Gastrocnemius medialis (tissue), 4 donors: ENCODE results near the gene CITED4. TPM values are rescaled to one million over a fixed set of nuclear protein-coding genes. Genes with fewer than 3 reads are reported as not detected.

Experiments
- ATAC-seq, 2 donors: fragments of 150-250 bp; one replicate each; pipeline ENCODE4 v1.9.1; 2016
- DNase-seq, 2 donors: peaks; one replicate each; pipeline ENCODE4 v3.0.0-alpha.2; 2019
- H3K27ac ChIP-seq, 4 donors: fragments of 200-600 bp; sonication (generic); 1 replicate in 1 of 4; 2 replicates in 3 of 4; pipeline ENCODE4 v1.5.1; 2016 to 2018; ENCODE audit warnings: mild to moderate bottlenecking in 2 of 4, moderate library complexity in 1 of 4
- H3K27me3 ChIP-seq, 3 donors: fragments of 200-600 bp; sonication (generic) in 2 of 3; 1 replicate in 1 of 3; 2 replicates in 2 of 3; pipeline versions ENCODE4 v1.5.1 to v1.6.0; 2016 to 2019; ENCODE audit warnings: mild to moderate bottlenecking in 1 of 3, moderate library complexity in 1 of 3
- H3K36me3 ChIP-seq, 2 donors: fragments of 200-600 bp; sonication (generic) in 1 of 2; one replicate each; pipeline ENCODE4 v1.5.1; 2017 to 2018
- H3K4me1 ChIP-seq, 2 donors: fragments of 200-600 bp; sonication (generic) in 1 of 2; one replicate each; pipeline ENCODE4 v1.5.1; 2016 to 2017; ENCODE audit warnings: mild to moderate bottlenecking in 2 of 2
- H3K4me3 ChIP-seq, 4 donors: fragments of 200-600 bp; sonication (generic) in 3 of 4; 1 replicate in 1 of 4; 2 replicates in 3 of 4; pipeline ENCODE4 v1.5.1; 2016 to 2019; ENCODE audit warnings: mild to moderate bottlenecking in 2 of 4
- H3K9me3 ChIP-seq, 3 donors: fragments of 200-600 bp; sonication (generic) in 2 of 3; 1 replicate in 1 of 3; 2 replicates in 2 of 3; pipeline ENCODE4 v1.5.1; 2016 to 2019
- CTCF ChIP-seq, 5 experiments: fragments of 450-650 bp in 3 of 5; fragments of 200-600 bp in 2 of 5; sonication (generic) in 2 of 5; IDR thresholded peaks in 4 of 5; conservative IDR thresholded peaks in 1 of 5; 1 replicate in 4 of 5; 2 replicates in 1 of 5; pipeline ENCODE4 v1.5.1; 2016 to 2019; ENCODE audit warnings: antibody characterized with exemption in 5 of 5, mild to moderate bottlenecking in 3 of 5, moderate library complexity in 3 of 5
- POLR2A ChIP-seq, 2 donors: fragments of 450-650 bp; IDR thresholded peaks; one replicate each; pipeline ENCODE4 v1.6.1; 2017; ENCODE audit warnings: antibody characterized with exemption in 2 of 2, mild to moderate bottlenecking in 2 of 2, moderate library complexity in 2 of 2
- in situ Hi-C, 4 donors: fragments of 200-750 bp; cut with MboI; loops; one replicate each; pipeline versions ENCODE4 v1.15.0 to v1.8.0; 2017; ENCODE audit warnings: low sequenced_read_pairs in 4 of 4
- intact Hi-C: fragments of 100-400 bp; cut with DNase I; formaldehyde crosslinking; loops from one replicate; pipeline ENCODE4 v1.15.1; 2023; ENCODE audit warnings: low total_unique reads
- total RNA-seq, 4 donors: library from RNA; depleted of rRNA; stranded (reverse); fragments of >200 nt; gene quantifications; one replicate each; pipeline versions ENCODE4 v1.1.0 to v1.2.3, GENCODE V29; 2016

Gene CITED4
- total RNA-seq, 4 donors from 2014 or later = 15.9 to 30.8 (median 23.1) TPM

- DNase-seq (no peak), ATAC-seq (no peak)
- Histone ChIP-seq H3K9me3 (no peaks in the 10 kb centered on the region), H3K27ac (no peak overlapping the region), H3K27me3 (no peaks in the 10 kb centered on the region), H3K4me1 (no peaks in the 10 kb centered on the region), H3K4me3 (no peak overlapping the region), H3K36me3 (no peaks in the 10 kb centered on the region)
- in situ Hi-C loops = no loop called here
- TF ChIP-seq CTCF (IDR thresholded peaks at IDR 0.05 in 4 of 5, conservative IDR thresholded peaks at IDR 0.05 in 1 of 5) (no peak), POLR2A (IDR thresholded peaks at IDR 0.05) (no peak)
- intact Hi-C loops = no loop called here
Measured at GRCh38 chr1:40829631-40830245, 32.4 kb downstream of the CITED4 start.

GRCh38 chr1:40825996-40826395 is 36.2 kb downstream of the CITED4 start:
- Histone ChIP-seq H3K4me1 (peaks cover 0 to 3% of the 10 kb centered on the region in 2 donors), H3K9me3 (no peaks in the 10 kb centered on the region), H3K27me3 (no peaks in the 10 kb centered on the region), H3K4me3 (no peak overlapping the region), H3K27ac (no peak overlapping the region), H3K36me3 (no peaks in the 10 kb centered on the region)
- no peak for ATAC-seq
- TF ChIP-seq CTCF (IDR thresholded peaks at IDR 0.05 in 4 of 5, conservative IDR thresholded peaks at IDR 0.05 in 1 of 5) = no peak
- TF ChIP-seq POLR2A (IDR thresholded peaks at IDR 0.05) = no peak
- in situ Hi-C loops (no loop called here), intact Hi-C loops (no loop called here)
- DNase-seq = no peak

GRCh38 chr1:40825435-40825788 is 36.8 kb downstream of the CITED4 start:
- no peak overlapping the region for H3K4me3 ChIP-seq
- no peak for TF ChIP-seq CTCF (IDR thresholded peaks at IDR 0.05 in 4 of 5, conservative IDR thresholded peaks at IDR 0.05 in 1 of 5)
- TF ChIP-seq POLR2A (IDR thresholded peaks at IDR 0.05) = no peak
- DNase-seq = no peak
- ATAC-seq = no peak
- in situ Hi-C loops = no loop called here
- intact Hi-C loops = no loop called here
- no peak overlapping the region for H3K27ac ChIP-seq
- no peaks in the 10 kb centered on the region for H3K9me3 ChIP-seq
- no peaks in the 10 kb centered on the region for H3K27me3 ChIP-seq
- peaks cover 0 to 9% of the 10 kb centered on the region in 2 donors for H3K4me1 ChIP-seq
- no peaks in the 10 kb centered on the region for H3K36me3 ChIP-seq

DNA sequence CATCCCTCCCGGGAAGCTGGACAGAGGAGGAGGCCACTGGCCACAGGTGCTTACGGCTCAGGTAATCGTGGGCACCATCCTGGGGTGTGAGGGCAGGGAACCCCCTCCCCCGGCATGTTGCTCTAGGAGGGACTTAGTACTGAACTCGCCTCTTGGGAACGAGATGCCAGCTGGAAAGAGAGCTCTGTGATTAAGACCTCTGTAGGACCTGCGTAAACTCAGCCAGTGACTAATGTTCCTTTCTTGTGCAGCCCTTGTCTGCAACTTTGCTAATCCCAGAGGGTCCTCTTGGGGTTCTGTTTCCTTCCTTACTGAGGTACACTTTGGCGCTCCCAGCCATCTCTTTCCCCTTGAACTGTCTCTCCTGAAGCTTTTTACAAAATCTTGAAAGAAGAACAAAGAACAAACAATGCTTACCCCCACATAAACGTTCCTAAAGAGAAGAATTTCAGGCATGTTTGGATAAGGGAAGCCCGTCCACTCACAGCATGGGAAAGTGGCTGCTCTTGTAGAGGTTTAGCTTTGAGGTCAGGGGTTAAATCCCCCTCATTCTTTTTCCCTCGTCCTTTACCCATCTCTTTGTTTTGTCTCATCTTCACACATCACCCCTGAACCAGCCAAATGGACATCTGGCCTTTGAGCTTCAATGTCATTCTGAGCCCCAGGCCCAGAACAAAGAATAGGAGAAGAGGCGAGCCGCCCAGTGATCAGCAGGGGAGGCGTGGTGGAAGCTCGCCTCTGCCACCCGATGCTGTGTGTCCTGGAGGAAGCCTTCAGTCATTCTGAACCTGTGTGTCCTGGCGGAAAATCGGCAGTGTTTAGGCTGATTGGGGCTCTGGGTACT is 37.4 kb downstream of the CITED4 start:
- ATAC-seq (no peak), DNase-seq (no peak)
- H3K27ac ChIP-seq = no peak overlapping the region
- H3K9me3 ChIP-seq = no peaks in the 10 kb centered on the region
- intact Hi-C loops (no loop called here), in situ Hi-C loops (no loop called here)
- H3K36me3 ChIP-seq = no peaks in the 10 kb centered on the region
- peaks cover 0 to 10% of the 10 kb centered on the region in 2 donors for H3K4me1 ChIP-seq
- H3K27me3 ChIP-seq = no peaks in the 10 kb centered on the region
- no peak for TF ChIP-seq POLR2A (IDR thresholded peaks at IDR 0.05)
- no peak for TF ChIP-seq CTCF (IDR thresholded peaks at IDR 0.05 in 4 of 5, conservative IDR thresholded peaks at IDR 0.05 in 1 of 5)
- H3K4me3 ChIP-seq = no peak overlapping the region
